ENCODE measurements around the gene ECPAS.

DNA sequence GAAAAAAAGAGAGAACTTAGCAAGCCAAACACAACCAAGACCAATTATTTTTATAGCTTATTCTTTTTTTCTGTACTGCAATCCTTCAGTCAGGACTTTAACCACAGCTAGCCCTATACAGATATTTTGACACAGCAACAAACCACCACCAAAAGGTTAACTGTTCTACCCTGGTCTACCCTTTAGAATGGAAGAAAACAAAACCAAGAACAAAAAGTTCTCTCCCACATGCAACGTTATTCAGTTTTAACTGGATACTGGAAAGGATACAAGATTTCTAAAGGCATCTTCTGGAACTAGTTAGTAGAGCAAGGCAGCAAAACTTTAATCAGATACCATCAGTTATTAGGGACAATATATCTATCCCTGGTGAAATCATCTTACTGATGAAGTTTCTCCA, 32.6 kb downstream of the ECPAS start:
- TF ChIP-seq CTCF (IDR thresholded peaks at IDR 0.05) (no peak), ZFX (IDR thresholded peaks at IDR 0.05; ENCODE audit: borderline replicate concordance) (no peak)

Data from 22Rv1 (cell line).